Esophagus squamous epithelium (tissue), 4 donors: ENCODE results near the gene CCDC85C.

ENCODE experiments used
- POLR2A ChIP-seq, 4 donors: fragments of 450-650 bp; IDR thresholded peaks; one replicate each; pipeline ENCODE4 v1.6.1; 2017; ENCODE audit warnings: antibody characterized with exemption in 4 of 4, mild to moderate bottlenecking in 4 of 4, moderate library complexity in 3 of 4
- TF ChIP-seq, protein P1 (sequence below), 6 experiments: fragments of 450-650 bp in 4 of 6; fragments of 200-600 bp in 2 of 6; sonication (generic) in 2 of 6; IDR thresholded peaks; one replicate each; pipeline ENCODE4 v1.5.1; 2016 to 2019; ENCODE audit warnings: antibody characterized with exemption in 6 of 6, mild to moderate bottlenecking in 4 of 6, moderate library complexity in 4 of 6

DNA sequence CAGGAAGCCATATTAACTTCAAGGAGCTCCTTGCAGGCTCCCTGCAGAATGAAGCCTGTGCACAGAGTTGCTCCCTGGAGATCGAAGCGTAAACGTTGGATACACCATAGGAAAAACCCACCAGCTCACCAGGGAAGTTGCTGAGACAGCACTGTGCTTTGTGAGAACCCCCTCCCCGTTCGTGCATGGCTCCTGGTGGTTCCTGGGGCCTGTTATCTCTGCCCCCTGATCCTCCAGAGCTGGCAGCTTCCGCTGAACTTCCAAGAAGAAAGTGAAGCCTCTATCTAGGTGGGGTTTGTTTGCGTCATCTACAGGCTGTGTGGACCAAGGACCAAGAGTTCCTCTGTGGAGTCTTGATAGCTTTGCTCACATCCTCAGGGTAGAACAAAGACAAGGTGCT is 2.4 kb upstream of the CCDC85C start:
- TF ChIP-seq, protein P1, sequence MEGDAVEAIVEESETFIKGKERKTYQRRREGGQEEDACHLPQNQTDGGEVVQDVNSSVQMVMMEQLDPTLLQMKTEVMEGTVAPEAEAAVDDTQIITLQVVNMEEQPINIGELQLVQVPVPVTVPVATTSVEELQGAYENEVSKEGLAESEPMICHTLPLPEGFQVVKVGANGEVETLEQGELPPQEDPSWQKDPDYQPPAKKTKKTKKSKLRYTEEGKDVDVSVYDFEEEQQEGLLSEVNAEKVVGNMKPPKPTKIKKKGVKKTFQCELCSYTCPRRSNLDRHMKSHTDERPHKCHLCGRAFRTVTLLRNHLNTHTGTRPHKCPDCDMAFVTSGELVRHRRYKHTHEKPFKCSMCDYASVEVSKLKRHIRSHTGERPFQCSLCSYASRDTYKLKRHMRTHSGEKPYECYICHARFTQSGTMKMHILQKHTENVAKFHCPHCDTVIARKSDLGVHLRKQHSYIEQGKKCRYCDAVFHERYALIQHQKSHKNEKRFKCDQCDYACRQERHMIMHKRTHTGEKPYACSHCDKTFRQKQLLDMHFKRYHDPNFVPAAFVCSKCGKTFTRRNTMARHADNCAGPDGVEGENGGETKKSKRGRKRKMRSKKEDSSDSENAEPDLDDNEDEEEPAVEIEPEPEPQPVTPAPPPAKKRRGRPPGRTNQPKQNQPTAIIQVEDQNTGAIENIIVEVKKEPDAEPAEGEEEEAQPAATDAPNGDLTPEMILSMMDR (IDR thresholded peaks at IDR 0.05) = no peak
- no peak for TF ChIP-seq POLR2A (IDR thresholded peaks at IDR 0.05)
